K562 (cell line): ENCODE measurements around the gene PLEKHG4B. TPM values are rescaled to one million over a fixed set of nuclear protein-coding genes. Genes with fewer than 3 reads are reported as not detected.

ENCODE experiments used
- ATAC-seq: fragments of 200-7000 bp; cut with Tn5 transposase; 3 replicates; pipeline ENCODE4 v1.9.1; 2020; ENCODE audit warnings: moderate library complexity
- BruUV-seq: library from RNA; stranded (reverse); fragments of 400-500 nt; replicated peaks from 2 replicates; lab custom pipeline; 2021; lab: Mats Ljungman, UMichigan
- CTCF ChIA-PET: fragments of 300-600 bp; formaldehyde crosslinking; extraction: SDS; loops from one replicate; lab custom pipeline; 2021; ENCODE audit warnings: low intra/inter-chr PET ratio; lab: Yijun Ruan, JAX
- POLR2A ChIA-PET: fragments of 300-600, 350-650 bp; sonication (Branson Sonifier 250); formaldehyde crosslinking; extraction: SDS; loops from one replicate; lab custom pipeline; 2021; ENCODE audit warnings: antibody characterized with exemption, inconsistent platforms; lab: Yijun Ruan, JAX
- DNase-seq, 4 experiments: peaks; one replicate each; pipeline versions ENCODE4 v3.0.0 to v3.0.0-alpha.2; 2011 to 2018; ENCODE audit warnings: low spot score in 3 of 4, mixed read lengths in 3 of 4; ENCODE audit errors: extremely low read depth in 1 of 4
- FAIRE-seq: peaks from 2 replicates; lab custom pipeline; 2011; peaks lifted over from hg19 to GRCh38; lab: Jason Lieb, UNC
- H2AFZ ChIP-seq: 2 replicates; pipeline ENCODE4 v1.6.0; 2011; ENCODE audit warnings: low read depth, low read length, control low read depth, inconsistent platforms
- H3K27ac ChIP-seq: fragments of 200-600 bp; 3 replicates; pipeline ENCODE4 v1.8.0; 2011; ENCODE audit warnings: low read depth, mild to moderate bottlenecking, control low read depth, inconsistent platforms, low read length, moderate library complexity, mixed read lengths; ENCODE audit errors: extremely low read depth
- H3K27me3 ChIP-seq, 2 experiments: fragments of 300-600 bp in 1 of 2; 2 replicates in 1 of 2; 3 replicates in 1 of 2; pipeline versions ENCODE4 v1.6.0 to v1.8.0; 2011; ENCODE audit warnings: inconsistent platforms in 2 of 2, low read length in 2 of 2, mild to moderate bottlenecking in 1 of 2, mixed read lengths in 1 of 2, moderate library complexity in 1 of 2; ENCODE audit not compliant: control insufficient read depth in 2 of 2, insufficient read depth in 2 of 2
- H3K36me3 ChIP-seq: fragments of 300-600 bp; 3 replicates; pipeline ENCODE4 v1.8.0; 2011; ENCODE audit warnings: mild to moderate bottlenecking, low read length, inconsistent platforms; ENCODE audit not compliant: control insufficient read depth, insufficient read depth
- H3K4me1 ChIP-seq, 2 experiments: fragments of 200-600 bp in 1 of 2; replicated peaks in 1 of 2; 2 replicates in 1 of 2; 3 replicates in 1 of 2; pipeline versions ENCODE4 v1.5.1 to v1.8.0; 2011; ENCODE audit warnings: inconsistent platforms in 2 of 2, low read length in 2 of 2, mild to moderate bottlenecking in 1 of 2, mixed read lengths in 1 of 2, moderate library complexity in 1 of 2; ENCODE audit not compliant: control insufficient read depth in 2 of 2, insufficient read depth in 2 of 2
- H3K4me2 ChIP-seq: 2 replicates; pipeline ENCODE4 v1.6.1; 2011; ENCODE audit warnings: low read length, control low read depth, inconsistent platforms, mixed read lengths; ENCODE audit not compliant: insufficient read depth
- H3K4me3 ChIP-seq: fragments of 200-600 bp; sonication (generic), shearing (Covaris generic); 2 replicates; pipeline ENCODE4 v1.5.1; 2016; ENCODE audit warnings: control low read depth, inconsistent platforms
- H3K79me2 ChIP-seq: fragments of 200-600 bp; 3 replicates; pipeline ENCODE4 v1.8.0; 2011; ENCODE audit warnings: low read length, inconsistent platforms; ENCODE audit not compliant: control insufficient read depth, insufficient read depth
- H3K9ac ChIP-seq, 2 experiments: 2 replicates each; pipeline versions ENCODE4 v1.6.0 to v1.6.1; 2011; ENCODE audit warnings: low read depth in 2 of 2, low read length in 2 of 2, control low read depth in 1 of 2, inconsistent platforms in 1 of 2, mild to moderate bottlenecking in 1 of 2, mixed read lengths in 1 of 2; ENCODE audit not compliant: insufficient read depth in 1 of 2
- H3K9me1 ChIP-seq: one replicate; pipeline ENCODE4 v1.6.0; 2011; ENCODE audit warnings: inconsistent platforms, mild to moderate bottlenecking, low read length, moderate library complexity; ENCODE audit not compliant: control insufficient read depth, insufficient read depth
- H3K9me3 ChIP-seq: replicated peaks from 2 replicates; pipeline ENCODE4 v1.5.1; 2011; ENCODE audit warnings: low read depth, low read length, inconsistent platforms; ENCODE audit not compliant: control insufficient read depth, insufficient read depth
- H4K20me1 ChIP-seq: replicated peaks from 2 replicates; pipeline ENCODE4 v1.6.1; 2011; ENCODE audit warnings: low read length, inconsistent platforms, mixed read lengths; ENCODE audit not compliant: control insufficient read depth, insufficient read depth
- CBX8 ChIP-seq: fragments of 200-600 bp; sonication (generic); IDR thresholded peaks from 2 replicates; pipeline ENCODE4 v1.6.1; 2012; ENCODE audit warnings: borderline replicate concordance, mixed run types, low read depth, mild to moderate bottlenecking, moderate library complexity, mixed read lengths, low read length, control low read depth, inconsistent platforms; ENCODE audit not compliant: poor library complexity, severe bottlenecking; ENCODE audit errors: extremely low read depth
- DNMT1 ChIP-seq: fragments of 450-650 bp; IDR thresholded peaks from 2 replicates; pipeline ENCODE4 v1.6.1; 2016; ENCODE audit warnings: antibody characterized with exemption, mild to moderate bottlenecking
- JUNB ChIP-seq: fragments of 450-650 bp; formaldehyde crosslinking; conservative IDR thresholded peaks from 2 replicates; pipeline ENCODE4 v1.4.0; 2020; ENCODE audit warnings: mild to moderate bottlenecking
- KLF13 ChIP-seq: fragments of 450-650 bp; IDR thresholded peaks from 2 replicates; pipeline ENCODE4 v1.6.1; 2016; ENCODE audit warnings: missing genetic modification characterization, low read depth, mild to moderate bottlenecking, missing compliant biosample characterization, moderate library complexity, borderline replicate concordance
- MCM5 ChIP-seq: fragments of 450-650 bp; IDR thresholded peaks from 2 replicates; pipeline ENCODE4 v1.6.1; 2016; ENCODE audit warnings: low read depth
- ZNF165 ChIP-seq: fragments of 250-450 bp; sonication (Bioruptor Pico); IDR thresholded peaks from 2 replicates; pipeline ENCODE4 v1.4.0; 2020; ENCODE audit warnings: borderline replicate concordance
- ZNF184 ChIP-seq: sonication (generic); formaldehyde crosslinking; IDR thresholded peaks from 2 replicates; pipeline ENCODE4 v1.5.0; 2020; ENCODE audit warnings: missing genetic modification reagents
- WGBS: fragments of 100-300 bp; shearing (Covaris generic); methylation state at CpG from one replicate; pipeline ENCODE4 v1.1.6; 2016; ENCODE audit warnings: low coverage, mixed read lengths; ENCODE audit not compliant: insufficient coverage; ENCODE audit errors: missing lambda C conversion rate; 5-methylcytosine and 5-hydroxymethylcytosine counted together
- in situ Hi-C: fragments of 300-500 bp; cut with MboI; formaldehyde crosslinking; loops from 4 replicates; pipeline ENCODE4 v1.15.0; 2018; ENCODE audit warnings: inconsistent platforms, mixed read lengths
- intact Hi-C: fragments of 100-400 bp; cut with micrococcal nuclease; formaldehyde crosslinking; loops from 2 replicates; pipeline ENCODE4 v1.14.2; 2022
- polyA plus RNA-seq, 8 experiments: library from polyadenylated mRNA; depleted of rRNA in 4 of 8; stranded (reverse) in 5 of 8; unstranded in 3 of 8; fragments of >200 nt; fragmentation: Nextera tagmentation in 2 of 8; fragmentation: Illumina TruSeq in 1 of 8; extraction: Ambion mirVana in 2 of 8; extraction: Trizol in 1 of 8; gene quantifications; 2 replicates each; pipeline versions ENCODE4 v1.2.1 to v1.2.3, GENCODE V29; 2011 to 2014; ENCODE audit warnings: inconsistent platforms in 1 of 8, missing spikeins in 1 of 8
- total RNA-seq, 7 experiments: library from RNA; depleted of rRNA in 6 of 7; stranded (reverse); fragments of >200 nt in 6 of 7; fragmentation: Illumina TruSeq in 2 of 7; extraction: Trizol in 2 of 7; gene quantifications; 2 replicates each; pipeline versions ENCODE4 v1.2.1 to v1.2.3, GENCODE V29; 2011 to 2021; ENCODE audit warnings: low replicate concordance in 1 of 7
- TF ChIP-seq, protein P1 (sequence below): fragments of 250-450 bp; sonication (Bioruptor Pico); IDR thresholded peaks from 2 replicates; pipeline ENCODE4 v1.8.0; 2022; ENCODE audit warnings: moderate library complexity, mild to moderate bottlenecking, inconsistent platforms
- TF ChIP-seq, protein P2 (sequence below), 3 experiments: fragments of 200-800 bp in 1 of 3; sonication (Bioruptor generic) in 1 of 3; sonication (generic) in 1 of 3; formaldehyde crosslinking in 1 of 3; IDR thresholded peaks; 2 replicates each; pipeline versions ENCODE4 v1.6.1 to v1.8.0; 2016 to 2022; ENCODE audit warnings: mild to moderate bottlenecking in 2 of 3, missing compliant biosample characterization in 2 of 3, missing genetic modification characterization in 2 of 3, missing genetic modification reagents in 1 of 3
- TF ChIP-seq, protein P3 (sequence below): sonication (generic); formaldehyde crosslinking; IDR thresholded peaks from 2 replicates; pipeline ENCODE4 v1.8.0; 2022; ENCODE audit warnings: missing genetic modification reagents, mild to moderate bottlenecking, borderline replicate concordance
- TF ChIP-seq, protein P4 (sequence below): fragments of 450-650 bp; IDR thresholded peaks from 2 replicates; pipeline ENCODE4 v1.6.1; 2016; ENCODE audit warnings: low read depth, mild to moderate bottlenecking, moderate library complexity

Gene PLEKHG4B
- total and polyA plus RNA-seq, 9 of the 15 experiments (the other 6 are each of a cell fraction or from before 2014, with no cell fraction given): 0.02 TPM; not detected in 8

DNA sequence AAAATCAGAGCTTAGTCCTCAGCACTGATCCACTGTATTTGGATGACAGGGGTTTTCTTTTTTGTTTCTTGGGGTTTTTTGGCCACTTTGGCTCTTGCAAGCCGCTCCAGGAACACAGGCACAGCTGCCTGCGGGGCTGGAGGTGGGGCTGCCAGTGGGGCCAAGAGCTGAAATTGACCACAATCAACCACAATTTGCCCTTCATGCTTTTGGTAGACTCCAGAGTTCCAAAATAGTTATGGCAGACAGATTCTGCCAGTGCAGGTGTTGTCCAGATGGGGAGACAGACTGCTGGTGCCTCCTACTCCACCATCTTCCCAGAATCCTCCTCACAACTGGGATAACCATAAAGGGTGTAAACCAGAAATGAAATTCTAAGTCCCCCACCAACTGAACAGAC is 36.5 kb downstream of the PLEKHG4B start:
- CTCF ChIA-PET: no interaction called here
- ATAC-seq (no peak), FAIRE-seq (no peak), DNase-seq (no peak)
- POLR2A ChIA-PET: no interaction called here
- Histone ChIP-seq H3K27me3 (no peaks in the 10 kb centered on the region), H3K27ac (no peak overlapping the region), H4K20me1 (no peaks in the 10 kb centered on the region), H3K79me2 (no peaks in the 10 kb centered on the region), H3K9me3 (no peaks in the 10 kb centered on the region), H3K4me3 (no peak overlapping the region), H3K9me1 (no peaks in the 10 kb centered on the region), H3K4me1 (no peaks in the 10 kb centered on the region), H3K4me2 (no peak overlapping the region)
- 0% methylated on average over 2 of the region's 2 CpGs for WGBS
- in situ Hi-C loops: no loop called here
- TF ChIP-seq, protein P1, sequence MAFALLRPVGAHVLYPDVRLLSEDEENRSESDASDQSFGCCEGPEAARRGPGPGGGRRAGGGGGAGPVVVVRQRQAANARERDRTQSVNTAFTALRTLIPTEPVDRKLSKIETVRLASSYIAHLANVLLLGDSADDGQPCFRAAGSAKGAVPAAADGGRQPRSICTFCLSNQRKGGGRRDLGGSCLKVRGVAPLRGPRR: no peak
- no peak for TF ChIP-seq ZNF165 (CRISPR knock-in tag)
- no peak for TF ChIP-seq MCM5
- no peak for TF ChIP-seq ZNF184 (CRISPR knock-in tag)
- no peak for TF ChIP-seq CBX8
- TF ChIP-seq JUNB: no peak
- no peak for TF ChIP-seq DNMT1
- TF ChIP-seq, protein P2, sequence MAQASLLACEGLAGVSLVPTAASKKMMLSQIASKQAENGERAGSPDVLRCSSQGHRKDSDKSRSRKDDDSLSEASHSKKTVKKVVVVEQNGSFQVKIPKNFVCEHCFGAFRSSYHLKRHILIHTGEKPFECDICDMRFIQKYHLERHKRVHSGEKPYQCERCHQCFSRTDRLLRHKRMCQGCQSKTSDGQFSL (CRISPR knock-in tag; IDR thresholded peaks at IDR 0.05): no peak
- TF ChIP-seq, protein P2 (tag; IDR thresholded peaks at IDR 0.05): no peak
- TF ChIP-seq, protein P3, sequence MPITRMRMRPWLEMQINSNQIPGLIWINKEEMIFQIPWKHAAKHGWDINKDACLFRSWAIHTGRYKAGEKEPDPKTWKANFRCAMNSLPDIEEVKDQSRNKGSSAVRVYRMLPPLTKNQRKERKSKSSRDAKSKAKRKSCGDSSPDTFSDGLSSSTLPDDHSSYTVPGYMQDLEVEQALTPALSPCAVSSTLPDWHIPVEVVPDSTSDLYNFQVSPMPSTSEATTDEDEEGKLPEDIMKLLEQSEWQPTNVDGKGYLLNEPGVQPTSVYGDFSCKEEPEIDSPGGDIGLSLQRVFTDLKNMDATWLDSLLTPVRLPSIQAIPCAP (CRISPR knock-in tag): no peak
- TF ChIP-seq, protein P4, sequence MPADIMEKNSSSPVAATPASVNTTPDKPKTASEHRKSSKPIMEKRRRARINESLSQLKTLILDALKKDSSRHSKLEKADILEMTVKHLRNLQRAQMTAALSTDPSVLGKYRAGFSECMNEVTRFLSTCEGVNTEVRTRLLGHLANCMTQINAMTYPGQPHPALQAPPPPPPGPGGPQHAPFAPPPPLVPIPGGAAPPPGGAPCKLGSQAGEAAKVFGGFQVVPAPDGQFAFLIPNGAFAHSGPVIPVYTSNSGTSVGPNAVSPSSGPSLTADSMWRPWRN: no peak
- TF ChIP-seq KLF13 (tag): no peak
- TF ChIP-seq, all 486 proteins: peak for 0
- H3K9ac ChIP-seq: no peak overlapping the region
- no TSS peak for BruUV-seq
- no peak overlapping the region for H2AFZ ChIP-seq
- intact Hi-C loops: no loop called here
- no peaks in the 10 kb centered on the region for H3K36me3 ChIP-seq
